WTC11 (cell line): ENCODE data around the gene ZFP36L1. TPM values are rescaled to one million over a fixed set of nuclear protein-coding genes. Genes with fewer than 3 reads are reported as not detected.

Source experiments
- ATF1 ChIP-seq: sonication (generic); formaldehyde crosslinking; IDR thresholded peaks from 2 replicates; pipeline ENCODE4 v1.8.1; 2023; ENCODE audit warnings: mild to moderate bottlenecking, moderate library complexity, missing genetic modification reagents
- CREM ChIP-seq: sonication (generic); formaldehyde crosslinking; IDR thresholded peaks from 2 replicates; pipeline ENCODE4 v1.8.1; 2022; ENCODE audit warnings: mild to moderate bottlenecking, missing genetic modification reagents, moderate library complexity
- ELF4 ChIP-seq: sonication (generic); formaldehyde crosslinking; IDR thresholded peaks from 2 replicates; pipeline ENCODE4 v1.8.1; 2022; ENCODE audit warnings: low read depth, mild to moderate bottlenecking, moderate library complexity, missing genetic modification reagents
- EMX1 ChIP-seq: fragments of 250-450 bp; sonication (Bioruptor Pico); IDR thresholded peaks from 2 replicates; pipeline ENCODE4 v1.8.0; 2021; ENCODE audit warnings: mild to moderate bottlenecking
- ETV6 ChIP-seq: sonication (generic); formaldehyde crosslinking; IDR thresholded peaks from 2 replicates; pipeline ENCODE4 v1.8.1; 2022; ENCODE audit warnings: mild to moderate bottlenecking, missing genetic modification reagents
- FOXJ3 ChIP-seq: sonication (generic); formaldehyde crosslinking; IDR thresholded peaks from 2 replicates; pipeline ENCODE4 v1.9.0; 2021; ENCODE audit warnings: missing genetic modification reagents, mild to moderate bottlenecking, borderline replicate concordance
- GTF2I ChIP-seq: fragments of 250-450 bp; sonication (Bioruptor Pico); conservative IDR thresholded peaks from 2 replicates; pipeline ENCODE4 v1.4.0; 2021; ENCODE audit warnings: mild to moderate bottlenecking
- HMGA2 ChIP-seq: fragments of 250-450 bp; sonication (Bioruptor Pico); IDR thresholded peaks from 2 replicates; pipeline ENCODE4 v1.4.0; 2021; ENCODE audit warnings: mild to moderate bottlenecking, moderate library complexity
- MAX ChIP-seq: sonication (generic); formaldehyde crosslinking; IDR thresholded peaks from 2 replicates; pipeline ENCODE4 v1.8.0; 2022; ENCODE audit warnings: mild to moderate bottlenecking, missing genetic modification reagents
- MYBL2 ChIP-seq: sonication (generic); formaldehyde crosslinking; IDR thresholded peaks from 2 replicates; pipeline ENCODE4 v1.8.1; 2023; ENCODE audit warnings: mild to moderate bottlenecking, moderate library complexity, missing genetic modification reagents
- OVOL2 ChIP-seq: fragments of 250-450 bp; sonication (Bioruptor Pico); IDR thresholded peaks from 2 replicates; pipeline ENCODE4 v1.9.0; 2021; ENCODE audit warnings: mild to moderate bottlenecking, borderline replicate concordance
- RELA ChIP-seq: sonication (generic); formaldehyde crosslinking; IDR thresholded peaks from 2 replicates; pipeline ENCODE4 v1.8.1; 2022; ENCODE audit warnings: missing genetic modification reagents, mild to moderate bottlenecking, borderline replicate concordance
- SMAD3 ChIP-seq: sonication (generic); formaldehyde crosslinking; IDR thresholded peaks from 2 replicates; pipeline ENCODE4 v1.8.0; 2022; ENCODE audit warnings: missing genetic modification reagents, mild to moderate bottlenecking, borderline replicate concordance
- SMAD4 ChIP-seq: sonication (generic); formaldehyde crosslinking; IDR thresholded peaks from 2 replicates; pipeline ENCODE4 v1.8.0; 2022; ENCODE audit warnings: mild to moderate bottlenecking, missing genetic modification reagents
- TEAD1 ChIP-seq: sonication (generic); formaldehyde crosslinking; IDR thresholded peaks from 2 replicates; pipeline ENCODE4 v1.8.0; 2022; ENCODE audit warnings: mild to moderate bottlenecking, missing genetic modification reagents
- ZNF219 ChIP-seq: sonication (generic); formaldehyde crosslinking; IDR thresholded peaks from 2 replicates; pipeline ENCODE4 v1.8.0; 2023; ENCODE audit warnings: missing genetic modification reagents, mild to moderate bottlenecking, borderline replicate concordance
- ZNF317 ChIP-seq: sonication (generic); formaldehyde crosslinking; IDR thresholded peaks from 2 replicates; pipeline ENCODE4 v1.8.1; 2023; ENCODE audit warnings: low read depth, mild to moderate bottlenecking, moderate library complexity, missing genetic modification reagents, borderline replicate concordance
- ZNF396 ChIP-seq: fragments of 250-450 bp; sonication (Bioruptor Pico); IDR thresholded peaks from 2 replicates; pipeline ENCODE4 v1.8.0; 2021; ENCODE audit warnings: mild to moderate bottlenecking, moderate library complexity, borderline replicate concordance
- ZNF423 ChIP-seq: fragments of 250-450 bp; sonication (Bioruptor Pico); IDR thresholded peaks from 2 replicates; pipeline ENCODE4 v2.1.2; 2022; ENCODE audit warnings: mild to moderate bottlenecking, moderate library complexity
- total RNA-seq: library from RNA; stranded (reverse); gene quantifications from 3 replicates; pipeline ENCODE4 v1.2.3, GENCODE V29; 2021
- TF ChIP-seq, protein P1 (sequence below): sonication (generic); formaldehyde crosslinking; IDR thresholded peaks from 2 replicates; pipeline ENCODE4 v1.8.0; 2022; ENCODE audit warnings: mild to moderate bottlenecking, missing genetic modification reagents
- TF ChIP-seq, protein P2 (sequence below): sonication (generic); formaldehyde crosslinking; IDR thresholded peaks from 2 replicates; pipeline ENCODE4 v1.8.1; 2022; ENCODE audit warnings: mild to moderate bottlenecking, moderate library complexity, missing genetic modification reagents
- TF ChIP-seq, protein P3 (sequence below): sonication (generic); formaldehyde crosslinking; IDR thresholded peaks from 2 replicates; pipeline ENCODE4 v1.8.0; 2022; ENCODE audit warnings: mild to moderate bottlenecking, missing genetic modification reagents
- TF ChIP-seq, protein P4 (sequence below): sonication (generic); formaldehyde crosslinking; IDR thresholded peaks from 2 replicates; pipeline ENCODE4 v1.8.1; 2023; ENCODE audit warnings: mild to moderate bottlenecking, missing genetic modification reagents, borderline replicate concordance
- TF ChIP-seq, protein P5 (sequence below): fragments of 250-450 bp; sonication (Bioruptor Pico); IDR thresholded peaks from 2 replicates; pipeline ENCODE4 v1.9.0; 2021; ENCODE audit warnings: mild to moderate bottlenecking
- TF ChIP-seq, protein P6 (sequence below): sonication (generic); formaldehyde crosslinking; IDR thresholded peaks from 2 replicates; pipeline ENCODE4 v1.8.0; 2023; ENCODE audit warnings: mild to moderate bottlenecking, missing genetic modification reagents
- TF ChIP-seq, protein P7 (sequence below): sonication (generic); formaldehyde crosslinking; IDR thresholded peaks from 2 replicates; pipeline ENCODE4 v1.8.1; 2022; ENCODE audit warnings: missing genetic modification reagents, borderline replicate concordance

ZFP36L1 gene
- total RNA-seq, 1 experiment from 2014 or later = 132 TPM

DNA sequence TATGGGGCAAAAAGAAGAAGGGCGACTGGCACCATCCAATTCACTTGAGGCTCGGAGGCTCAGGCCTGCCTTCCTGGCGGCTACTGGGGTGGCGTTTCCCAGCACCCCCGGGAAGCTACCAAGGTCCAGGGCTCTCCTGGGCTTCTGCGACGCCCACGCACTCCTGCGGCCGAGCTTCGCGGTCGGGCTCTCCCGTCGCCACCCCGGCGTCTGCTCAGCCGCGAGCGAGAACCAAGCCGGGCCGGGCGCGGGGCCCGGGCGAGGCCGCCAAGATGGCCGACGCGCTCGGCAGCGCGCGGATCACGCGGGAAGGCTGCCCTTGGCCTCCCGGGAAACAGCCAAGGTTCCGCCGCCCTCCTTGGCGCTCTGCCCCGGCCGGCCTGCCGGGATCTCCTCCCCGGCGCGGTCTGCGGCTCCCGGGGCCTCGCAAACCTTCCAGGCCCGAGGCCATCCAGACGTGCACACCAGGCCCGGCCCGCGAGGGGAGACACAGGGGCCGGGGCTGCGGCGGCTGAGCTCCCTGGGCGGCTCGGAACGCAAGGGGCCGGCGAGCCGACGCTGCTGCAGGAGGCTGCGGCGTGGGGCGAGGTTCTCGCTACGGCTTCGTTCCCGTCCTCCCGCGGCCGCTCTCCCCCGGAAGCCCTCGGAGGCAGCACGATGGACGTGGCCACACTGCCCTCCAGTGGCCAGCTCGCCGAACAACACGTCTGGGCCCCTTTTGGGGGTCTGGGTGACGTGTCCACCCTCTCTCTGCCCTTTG, 23.5 kb upstream of the ZFP36L1 start (continued):
- TF ChIP-seq, protein P1, sequence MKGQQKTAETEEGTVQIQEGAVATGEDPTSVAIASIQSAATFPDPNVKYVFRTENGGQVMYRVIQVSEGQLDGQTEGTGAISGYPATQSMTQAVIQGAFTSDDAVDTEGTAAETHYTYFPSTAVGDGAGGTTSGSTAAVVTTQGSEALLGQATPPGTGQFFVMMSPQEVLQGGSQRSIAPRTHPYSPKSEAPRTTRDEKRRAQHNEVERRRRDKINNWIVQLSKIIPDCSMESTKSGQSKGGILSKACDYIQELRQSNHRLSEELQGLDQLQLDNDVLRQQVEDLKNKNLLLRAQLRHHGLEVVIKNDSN (CRISPR knock-in tag) = peak; percentile 5
- TF ChIP-seq ETV6 = peak; percentile 68
- TF ChIP-seq GTF2I = no peak
- TF ChIP-seq ZNF396 (CRISPR knock-in tag) = no peak
- TF ChIP-seq CREM = peak; percentile 61; the same call in 1 of the 2 replicates
- TF ChIP-seq FOXJ3 = no peak
- TF ChIP-seq TEAD1 (CRISPR knock-in tag) = peak; percentile 82; the same call in 1 of the 2 replicates
- TF ChIP-seq SMAD3 (CRISPR knock-in tag) = no peak
- TF ChIP-seq, protein P2, sequence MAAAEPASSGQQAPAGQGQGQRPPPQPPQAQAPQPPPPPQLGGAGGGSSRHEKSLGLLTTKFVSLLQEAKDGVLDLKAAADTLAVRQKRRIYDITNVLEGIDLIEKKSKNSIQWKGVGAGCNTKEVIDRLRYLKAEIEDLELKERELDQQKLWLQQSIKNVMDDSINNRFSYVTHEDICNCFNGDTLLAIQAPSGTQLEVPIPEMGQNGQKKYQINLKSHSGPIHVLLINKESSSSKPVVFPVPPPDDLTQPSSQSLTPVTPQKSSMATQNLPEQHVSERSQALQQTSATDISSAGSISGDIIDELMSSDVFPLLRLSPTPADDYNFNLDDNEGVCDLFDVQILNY (CRISPR knock-in tag) = peak; percentile 88
- no peak for TF ChIP-seq OVOL2 (CRISPR knock-in tag)
- 0 out of 2 replicates have a peak, but pooled peaks have one; percentile 23 for TF ChIP-seq ZNF317
- no peak for TF ChIP-seq EMX1 (CRISPR knock-in tag)
- TF ChIP-seq, protein P3, sequence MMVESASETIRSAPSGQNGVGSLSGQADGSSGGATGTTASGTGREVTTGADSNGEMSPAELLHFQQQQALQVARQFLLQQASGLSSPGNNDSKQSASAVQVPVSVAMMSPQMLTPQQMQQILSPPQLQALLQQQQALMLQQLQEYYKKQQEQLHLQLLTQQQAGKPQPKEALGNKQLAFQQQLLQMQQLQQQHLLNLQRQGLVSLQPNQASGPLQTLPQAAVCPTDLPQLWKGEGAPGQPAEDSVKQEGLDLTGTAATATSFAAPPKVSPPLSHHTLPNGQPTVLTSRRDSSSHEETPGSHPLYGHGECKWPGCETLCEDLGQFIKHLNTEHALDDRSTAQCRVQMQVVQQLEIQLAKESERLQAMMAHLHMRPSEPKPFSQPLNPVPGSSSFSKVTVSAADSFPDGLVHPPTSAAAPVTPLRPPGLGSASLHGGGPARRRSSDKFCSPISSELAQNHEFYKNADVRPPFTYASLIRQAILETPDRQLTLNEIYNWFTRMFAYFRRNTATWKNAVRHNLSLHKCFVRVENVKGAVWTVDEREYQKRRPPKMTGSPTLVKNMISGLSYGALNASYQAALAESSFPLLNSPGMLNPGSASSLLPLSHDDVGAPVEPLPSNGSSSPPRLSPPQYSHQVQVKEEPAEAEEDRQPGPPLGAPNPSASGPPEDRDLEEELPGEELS (CRISPR knock-in tag) = peak; percentile 76; the same call in 1 of the 2 replicates
- peak; percentile 96; the same call in 1 of the 2 replicates for TF ChIP-seq ELF4 (CRISPR knock-in tag)
- TF ChIP-seq, protein P4, sequence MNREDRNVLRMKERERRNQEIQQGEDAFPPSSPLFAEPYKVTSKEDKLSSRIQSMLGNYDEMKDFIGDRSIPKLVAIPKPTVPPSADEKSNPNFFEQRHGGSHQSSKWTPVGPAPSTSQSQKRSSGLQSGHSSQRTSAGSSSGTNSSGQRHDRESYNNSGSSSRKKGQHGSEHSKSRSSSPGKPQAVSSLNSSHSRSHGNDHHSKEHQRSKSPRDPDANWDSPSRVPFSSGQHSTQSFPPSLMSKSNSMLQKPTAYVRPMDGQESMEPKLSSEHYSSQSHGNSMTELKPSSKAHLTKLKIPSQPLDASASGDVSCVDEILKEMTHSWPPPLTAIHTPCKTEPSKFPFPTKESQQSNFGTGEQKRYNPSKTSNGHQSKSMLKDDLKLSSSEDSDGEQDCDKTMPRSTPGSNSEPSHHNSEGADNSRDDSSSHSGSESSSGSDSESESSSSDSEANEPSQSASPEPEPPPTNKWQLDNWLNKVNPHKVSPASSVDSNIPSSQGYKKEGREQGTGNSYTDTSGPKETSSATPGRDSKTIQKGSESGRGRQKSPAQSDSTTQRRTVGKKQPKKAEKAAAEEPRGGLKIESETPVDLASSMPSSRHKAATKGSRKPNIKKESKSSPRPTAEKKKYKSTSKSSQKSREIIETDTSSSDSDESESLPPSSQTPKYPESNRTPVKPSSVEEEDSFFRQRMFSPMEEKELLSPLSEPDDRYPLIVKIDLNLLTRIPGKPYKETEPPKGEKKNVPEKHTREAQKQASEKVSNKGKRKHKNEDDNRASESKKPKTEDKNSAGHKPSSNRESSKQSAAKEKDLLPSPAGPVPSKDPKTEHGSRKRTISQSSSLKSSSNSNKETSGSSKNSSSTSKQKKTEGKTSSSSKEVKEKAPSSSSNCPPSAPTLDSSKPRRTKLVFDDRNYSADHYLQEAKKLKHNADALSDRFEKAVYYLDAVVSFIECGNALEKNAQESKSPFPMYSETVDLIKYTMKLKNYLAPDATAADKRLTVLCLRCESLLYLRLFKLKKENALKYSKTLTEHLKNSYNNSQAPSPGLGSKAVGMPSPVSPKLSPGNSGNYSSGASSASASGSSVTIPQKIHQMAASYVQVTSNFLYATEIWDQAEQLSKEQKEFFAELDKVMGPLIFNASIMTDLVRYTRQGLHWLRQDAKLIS = peak; percentile 84; the same call in 1 of the 2 replicates
- TF ChIP-seq, protein P5, sequence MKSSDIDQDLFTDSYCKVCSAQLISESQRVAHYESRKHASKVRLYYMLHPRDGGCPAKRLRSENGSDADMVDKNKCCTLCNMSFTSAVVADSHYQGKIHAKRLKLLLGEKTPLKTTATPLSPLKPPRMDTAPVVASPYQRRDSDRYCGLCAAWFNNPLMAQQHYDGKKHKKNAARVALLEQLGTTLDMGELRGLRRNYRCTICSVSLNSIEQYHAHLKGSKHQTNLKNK (CRISPR knock-in tag) = no peak
- TF ChIP-seq ZNF423 (CRISPR knock-in tag) = 0 out of 2 replicates have a peak, but pooled peaks have one; percentile 6
- no peak for TF ChIP-seq HMGA2 (CRISPR knock-in tag)
- TF ChIP-seq MYBL2 = 0 out of 2 replicates have a peak, but pooled peaks have one; percentile 65
- TF ChIP-seq MAX (CRISPR knock-in tag) = peak; percentile 88
- peak; percentile 96 for TF ChIP-seq RELA (CRISPR knock-in tag)
- no peak for TF ChIP-seq ZNF219 (CRISPR knock-in tag)
- TF ChIP-seq SMAD4 (CRISPR knock-in tag) = no peak; the same call in 1 of the 2 replicates
- TF ChIP-seq, protein P6, sequence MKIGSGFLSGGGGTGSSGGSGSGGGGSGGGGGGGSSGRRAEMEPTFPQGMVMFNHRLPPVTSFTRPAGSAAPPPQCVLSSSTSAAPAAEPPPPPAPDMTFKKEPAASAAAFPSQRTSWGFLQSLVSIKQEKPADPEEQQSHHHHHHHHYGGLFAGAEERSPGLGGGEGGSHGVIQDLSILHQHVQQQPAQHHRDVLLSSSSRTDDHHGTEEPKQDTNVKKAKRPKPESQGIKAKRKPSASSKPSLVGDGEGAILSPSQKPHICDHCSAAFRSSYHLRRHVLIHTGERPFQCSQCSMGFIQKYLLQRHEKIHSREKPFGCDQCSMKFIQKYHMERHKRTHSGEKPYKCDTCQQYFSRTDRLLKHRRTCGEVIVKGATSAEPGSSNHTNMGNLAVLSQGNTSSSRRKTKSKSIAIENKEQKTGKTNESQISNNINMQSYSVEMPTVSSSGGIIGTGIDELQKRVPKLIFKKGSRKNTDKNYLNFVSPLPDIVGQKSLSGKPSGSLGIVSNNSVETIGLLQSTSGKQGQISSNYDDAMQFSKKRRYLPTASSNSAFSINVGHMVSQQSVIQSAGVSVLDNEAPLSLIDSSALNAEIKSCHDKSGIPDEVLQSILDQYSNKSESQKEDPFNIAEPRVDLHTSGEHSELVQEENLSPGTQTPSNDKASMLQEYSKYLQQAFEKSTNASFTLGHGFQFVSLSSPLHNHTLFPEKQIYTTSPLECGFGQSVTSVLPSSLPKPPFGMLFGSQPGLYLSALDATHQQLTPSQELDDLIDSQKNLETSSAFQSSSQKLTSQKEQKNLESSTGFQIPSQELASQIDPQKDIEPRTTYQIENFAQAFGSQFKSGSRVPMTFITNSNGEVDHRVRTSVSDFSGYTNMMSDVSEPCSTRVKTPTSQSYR (CRISPR knock-in tag) = no peak
- peak; percentile 50; the same call in 1 of the 2 replicates for TF ChIP-seq ATF1 (CRISPR knock-in tag)
- TF ChIP-seq, protein P7, sequence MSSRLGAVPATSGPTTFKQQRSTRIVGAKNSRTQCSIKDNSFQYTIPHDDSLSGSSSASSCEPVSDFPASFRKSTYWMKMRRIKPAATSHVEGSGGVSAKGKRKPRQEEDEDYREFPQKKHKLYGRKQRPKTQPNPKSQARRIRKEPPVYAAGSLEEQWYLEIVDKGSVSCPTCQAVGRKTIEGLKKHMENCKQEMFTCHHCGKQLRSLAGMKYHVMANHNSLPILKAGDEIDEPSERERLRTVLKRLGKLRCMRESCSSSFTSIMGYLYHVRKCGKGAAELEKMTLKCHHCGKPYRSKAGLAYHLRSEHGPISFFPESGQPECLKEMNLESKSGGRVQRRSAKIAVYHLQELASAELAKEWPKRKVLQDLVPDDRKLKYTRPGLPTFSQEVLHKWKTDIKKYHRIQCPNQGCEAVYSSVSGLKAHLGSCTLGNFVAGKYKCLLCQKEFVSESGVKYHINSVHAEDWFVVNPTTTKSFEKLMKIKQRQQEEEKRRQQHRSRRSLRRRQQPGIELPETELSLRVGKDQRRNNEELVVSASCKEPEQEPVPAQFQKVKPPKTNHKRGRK (CRISPR knock-in tag) = no peak
